Measurements from ENCODE around the gene RALGPS2. TPM values are rescaled to one million over a fixed set of nuclear protein-coding genes. Genes with fewer than 3 reads are reported as not detected.
"Not testable (repeated sequence)": the region's sequence is repeated elsewhere in the genome, so short reads cannot be mapped to it uniquely, and the experiment has no call there.

RALGPS2 gene
- total and polyA plus RNA-seq, 10 donors, result 25.6 to 118 (median 77.2) TPM

- WGBS, 5 donors, result 88 to 97% (median 95%) methylated on average over 5 of the region's 5 CpGs
- intact Hi-C loops (cut with DNase I; ENCODE audit: low total_unique reads), result loop anchor here (5.0 kb wide), 1 partner anchor 207 kb away; no protein-coding TSS in a partner anchor
- H3K4me1 ChIP-seq, result peaks cover 0 to 20% (median 0%) of the 10 kb centered on the region in 6 donors
Measured at GRCh38 chr1:178749581-178750166, 24.6 kb downstream of the RALGPS2 start.

GRCh38 chr1:178751046-178751445, 26.0 kb downstream of the RALGPS2 start:
- DNase-seq, result no peak
- H3K27ac ChIP-seq, result peak overlapping the region in 1 of 8 donors; percentile 23
- peaks cover 0 to 20% (median 0%) of the 10 kb centered on the region in 6 donors for H3K4me1 ChIP-seq
- 68 to 80% (median 72%) methylated on average over 4 of the region's 4 CpGs for WGBS, 5 donors
- no peak for TF ChIP-seq POLR2A (IDR thresholded peaks at IDR 0.05)
- TF ChIP-seq CTCF (IDR thresholded peaks at IDR 0.05 in 8 of 11, conservative IDR thresholded peaks at IDR 0.05 in 3 of 11), result no peak
- H3K9me3 ChIP-seq, result peaks cover 2 to 39% (median 26%) of the 10 kb centered on the region in 8 donors
- no peak overlapping the region for H3K4me3 ChIP-seq
- H3K27me3 ChIP-seq (replicated peaks in 1 of 7), result no peaks in the 10 kb centered on the region
- H3K36me3 ChIP-seq, result peaks cover 0 to 77% (median 2%) of the 10 kb centered on the region in 6 donors
- intact Hi-C loops (cut with DNase I; ENCODE audit: low total_unique reads), result loop anchor here (5.0 kb wide), 1 partner anchor 209 kb away; no protein-coding TSS in a partner anchor

More at GRCh38 chr1:178749581-178750166, 24.6 kb downstream of the RALGPS2 start:
- Histone ChIP-seq H3K9me3 (peaks cover 2 to 25% (median 13%) of the 10 kb centered on the region in 8 donors), H3K36me3 (peaks cover 0 to 73% (median under 1%) of the 10 kb centered on the region in 6 donors), H3K4me3 (no peak overlapping the region), H3K27ac (peak overlapping the region in 1 of 8 donors; percentile 49), H3K27me3 (replicated peaks in 1 of 7) (no peaks in the 10 kb centered on the region)
- DNase-seq, result no peak
- TF ChIP-seq POLR2AphosphoS5 (IDR thresholded peaks at IDR 0.05) (no peak), CTCF (IDR thresholded peaks at IDR 0.05 in 8 of 11, conservative IDR thresholded peaks at IDR 0.05 in 3 of 11) (no peak), POLR2A (IDR thresholded peaks at IDR 0.05) (no peak)

GRCh38 chr1:178752891-178753290, 27.8 kb downstream of the RALGPS2 start:
- Histone ChIP-seq H3K4me1 (peaks cover 0 to 20% (median 0%) of the 10 kb centered on the region in 6 donors), H3K36me3 (peaks cover 0 to 64% (median 2%) of the 10 kb centered on the region in 6 donors), H3K27ac (no peak overlapping the region), H3K27me3 (replicated peaks in 1 of 7) (no peaks in the 10 kb centered on the region), H3K9me3 (peaks cover 2 to 57% (median 43%) of the 10 kb centered on the region in 8 donors), H3K4me3 (no peak overlapping the region)
- 62 to 83% (median 73%) methylated on average over 2 of the region's 2 CpGs for WGBS, 5 donors
- no peak for DNase-seq
- no peak for TF ChIP-seq CTCF (IDR thresholded peaks at IDR 0.05 in 8 of 11, conservative IDR thresholded peaks at IDR 0.05 in 3 of 11)
- TF ChIP-seq POLR2A (IDR thresholded peaks at IDR 0.05), result no peak
- no peak for TF ChIP-seq POLR2AphosphoS5 (IDR thresholded peaks at IDR 0.05)
- intact Hi-C loops (cut with DNase I; ENCODE audit: low total_unique reads), result loop anchor here (5.0 kb wide), 1 partner anchor 211 kb away; no protein-coding TSS in a partner anchor

- not testable (repeated sequence) for H3K27ac ChIP-seq; DNase-seq; H3K4me3 ChIP-seq; H3K27me3 ChIP-seq (replicated peaks in 1 of 7)
- H3K36me3 ChIP-seq, result peaks cover 0 to 64% (median 2%) of the 10 kb centered on the region in 6 donors
- 93 to 99% (median 94%) methylated on average over 3 of the region's 3 CpGs for WGBS, 5 donors
- H3K4me1 ChIP-seq, result peaks cover 0 to 16% (median 0%) of the 10 kb centered on the region in 6 donors
- peaks cover 2 to 76% (median 60%) of the 10 kb centered on the region in 8 donors for H3K9me3 ChIP-seq
- intact Hi-C loops (cut with DNase I; ENCODE audit: low total_unique reads), result loop anchor here (5.0 kb wide), 1 partner anchor 212 kb away; no protein-coding TSS in a partner anchor
Measured at GRCh38 chr1:178754655-178755256, 29.7 kb downstream of the RALGPS2 start.

All from spleen (tissue), 11 donors.